T47D (cell line): ENCODE measurements around the gene CDK5RAP1.

Experiments used
- DNase-seq, 2 experiments: peaks; one replicate each; pipeline versions ENCODE4 v3.0.0 to v3.0.0-alpha.2; 2011 to 2012; ENCODE audit warnings: low read depth in 1 of 2, low spot score in 1 of 2
- JUND ChIP-seq: IDR thresholded peaks from 2 replicates; pipeline ENCODE4 v1.6.1; 2012; ENCODE audit warnings: low read depth
- in situ Hi-C: cut with HindIII; loops from 2 replicates; pipeline ENCODE4 v1.10.0; 2016; ENCODE audit warnings: low sequenced_read_pairs, low pct_unique_long_range_greater_than_20kb

The CDK5RAP1 gene

DNA sequence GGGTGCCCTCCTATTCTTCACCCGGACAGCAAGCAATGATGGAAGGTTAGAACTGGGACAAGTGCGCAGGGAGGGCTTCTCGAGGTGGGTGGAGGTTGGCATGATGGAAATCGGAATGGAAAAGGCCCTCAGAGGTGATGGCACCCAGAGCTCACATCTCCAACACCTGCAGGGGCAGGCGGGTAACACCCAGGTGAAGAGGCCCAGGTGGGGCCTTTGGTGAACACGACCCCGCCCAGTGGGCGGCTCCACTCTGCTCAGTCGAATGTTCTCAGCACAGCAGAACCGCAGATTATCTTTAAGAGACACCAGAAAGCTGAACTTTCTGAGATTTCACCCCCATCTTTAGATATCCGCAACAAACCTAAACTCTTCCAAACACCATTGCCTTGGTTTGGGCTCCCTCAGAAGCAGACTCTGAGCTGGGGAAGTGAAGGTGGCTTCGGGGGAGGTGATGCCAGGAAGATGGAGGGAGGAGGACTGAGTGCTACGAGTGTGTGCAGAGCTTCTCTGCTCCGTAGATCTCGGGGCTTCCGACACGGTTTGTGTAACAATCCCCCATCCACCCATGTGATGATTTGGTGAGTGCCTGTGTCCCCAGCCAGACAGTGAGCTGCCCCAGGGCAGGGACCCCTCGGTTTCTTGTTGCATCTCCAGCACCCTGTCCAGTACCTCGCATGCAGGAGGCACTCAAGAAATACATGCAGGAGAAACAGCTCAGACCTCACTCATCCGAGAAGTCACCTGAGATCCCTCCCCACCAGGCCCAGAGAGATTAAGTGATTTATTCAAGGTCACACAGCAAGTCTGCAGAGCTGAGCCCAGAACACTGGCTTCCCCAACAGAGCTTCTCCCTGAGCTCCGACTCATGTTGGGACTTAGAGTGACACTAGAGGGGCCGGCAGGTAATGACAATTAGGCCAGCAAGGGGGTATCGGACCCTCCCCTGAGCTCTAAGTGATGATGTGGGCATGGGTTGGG, 72.9 kb downstream of the CDK5RAP1 start:
- in situ Hi-C loops, result no loop called here
- DNase-seq, result no peak
- TF ChIP-seq JUND, result no peak

DNA sequence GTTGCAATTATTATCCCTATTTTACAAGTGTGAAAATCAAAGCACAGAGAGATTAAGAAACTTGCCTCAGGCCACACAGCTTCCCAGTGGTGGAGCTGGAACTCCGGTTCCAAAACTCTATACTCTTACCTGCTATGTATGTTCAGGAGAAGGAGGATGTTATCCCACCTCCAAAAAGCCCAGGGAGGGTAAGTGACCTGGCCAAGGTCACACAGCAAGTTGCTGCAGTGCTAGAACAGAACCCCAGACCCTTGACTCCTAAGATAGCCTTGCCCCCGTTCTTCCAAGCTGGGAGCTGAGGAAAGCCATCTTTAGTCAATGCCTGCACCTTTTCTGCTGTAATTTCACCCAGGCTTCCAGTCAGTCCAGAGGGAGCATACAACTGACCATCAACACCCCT, 76.0 kb downstream of the CDK5RAP1 start:
- no peak for DNase-seq
- in situ Hi-C loops, result no loop called here
- TF ChIP-seq JUND, result no peak

DNA sequence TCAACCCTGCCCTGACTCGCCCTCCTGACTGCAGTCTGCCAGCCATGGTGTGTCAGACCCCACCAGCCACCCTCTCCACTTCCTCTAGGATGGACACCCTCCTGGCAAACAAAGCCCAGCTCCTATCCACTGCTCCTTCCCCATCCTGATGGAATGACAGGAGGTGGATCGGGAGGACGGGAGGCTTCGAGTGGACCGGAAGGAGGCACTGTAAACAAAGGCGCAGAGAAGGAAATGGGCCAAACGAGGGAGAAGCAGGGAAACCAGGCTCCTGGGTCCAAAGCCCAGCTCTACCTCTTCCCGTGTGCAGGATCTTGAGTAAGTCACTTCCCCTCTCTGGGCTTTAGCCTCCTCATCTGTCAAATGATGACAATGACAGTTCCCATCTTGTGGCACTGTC, 78.1 kb downstream of the CDK5RAP1 start:
- no peak for DNase-seq
- in situ Hi-C loops, result no loop called here
- no peak for TF ChIP-seq JUND

DNA sequence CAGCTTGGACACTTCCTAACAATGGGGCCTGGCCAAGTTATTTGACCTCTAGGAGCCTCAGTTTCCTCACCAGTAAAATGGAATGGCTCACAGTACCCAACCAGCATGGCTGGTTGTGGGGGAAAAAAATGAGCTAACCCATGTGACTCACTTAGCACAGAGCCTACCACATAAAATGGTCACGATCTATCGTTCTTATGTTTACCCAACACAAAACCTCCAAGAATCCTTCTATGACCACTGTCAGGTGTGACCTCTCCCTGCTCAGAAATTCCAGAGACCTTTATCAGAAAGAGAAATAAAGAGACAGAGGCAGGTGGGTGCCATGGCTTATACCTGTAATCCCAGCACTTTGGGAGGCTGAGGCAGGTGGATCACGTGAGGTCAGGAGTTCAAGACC, 78.9 kb downstream of the CDK5RAP1 start:
- no peak for TF ChIP-seq JUND
- in situ Hi-C loops, result no loop called here
- no peak for DNase-seq

DNA sequence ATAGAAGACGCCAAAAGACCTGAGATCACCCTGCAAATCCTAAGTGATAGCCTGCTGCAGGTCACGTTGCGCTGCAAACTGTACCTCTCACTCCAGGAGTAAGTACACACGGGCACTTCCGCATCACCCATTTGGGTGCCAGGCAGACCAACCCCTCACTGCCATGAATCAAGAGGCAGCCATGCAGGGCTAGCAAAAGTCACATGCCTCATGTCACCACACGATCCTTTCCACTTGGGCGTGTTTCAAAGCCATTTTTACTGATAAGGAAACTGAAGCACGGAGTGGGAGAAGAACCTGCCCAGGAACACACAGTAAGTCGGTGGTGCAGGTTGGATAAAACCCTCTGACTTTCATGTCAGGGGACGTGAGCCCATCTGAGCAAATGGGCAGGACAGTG, 81.3 kb downstream of the CDK5RAP1 start:
- no peak for DNase-seq
- in situ Hi-C loops, result no loop called here
- no peak for TF ChIP-seq JUND

DNA sequence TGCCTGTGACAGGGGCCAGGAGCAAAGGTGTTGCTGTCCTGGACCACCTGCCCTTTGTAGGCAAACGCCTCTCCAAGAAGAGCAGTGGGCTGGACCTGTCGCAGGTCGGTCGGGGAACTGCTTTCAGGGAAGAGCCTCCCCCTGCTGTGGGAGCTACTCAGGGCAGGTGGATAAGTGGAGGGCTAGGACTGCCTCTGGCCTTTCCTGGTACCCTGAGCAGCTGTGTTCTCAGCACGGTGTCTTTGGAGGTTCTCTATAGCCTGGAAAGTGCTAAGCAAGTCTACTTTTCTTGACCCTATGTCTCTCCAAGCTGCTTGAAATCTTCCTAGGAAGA, 83.3 kb downstream of the CDK5RAP1 start:
- no peak for DNase-seq
- no peak for TF ChIP-seq JUND
- in situ Hi-C loops, result no loop called here

DNA sequence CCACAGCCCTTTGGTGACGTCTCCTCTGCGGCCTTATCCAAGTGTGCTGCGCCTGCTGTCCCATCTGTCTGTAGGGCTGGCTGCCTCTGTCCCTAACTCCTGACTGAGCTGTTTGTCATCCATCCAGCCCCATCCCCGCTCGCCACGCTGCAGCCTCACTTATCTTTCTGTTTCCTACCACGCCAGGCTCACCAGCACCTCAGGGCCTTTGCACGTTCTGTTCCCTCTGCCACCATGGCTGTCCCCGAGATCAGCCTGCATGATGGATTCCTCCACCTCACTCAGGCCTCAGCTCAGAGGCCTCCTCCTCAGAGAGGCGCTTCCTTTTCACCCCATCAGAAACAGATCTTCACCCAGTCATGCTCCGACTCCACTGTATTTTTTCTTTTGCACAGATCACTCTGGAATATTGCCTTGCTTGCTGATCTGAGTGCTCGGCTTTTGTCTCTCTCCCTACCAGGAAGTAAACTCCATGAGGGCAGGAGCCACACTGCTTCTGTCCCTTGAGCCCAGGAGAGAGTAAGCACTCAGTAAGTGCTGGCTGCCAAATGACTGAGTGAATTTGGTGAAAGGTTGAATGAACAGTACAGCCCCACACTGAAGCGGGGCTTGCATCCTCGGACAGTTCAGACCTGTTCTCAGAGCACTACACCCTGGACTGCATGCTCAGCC, 83.8 kb downstream of the CDK5RAP1 start:
- in situ Hi-C loops, result no loop called here

DNA sequence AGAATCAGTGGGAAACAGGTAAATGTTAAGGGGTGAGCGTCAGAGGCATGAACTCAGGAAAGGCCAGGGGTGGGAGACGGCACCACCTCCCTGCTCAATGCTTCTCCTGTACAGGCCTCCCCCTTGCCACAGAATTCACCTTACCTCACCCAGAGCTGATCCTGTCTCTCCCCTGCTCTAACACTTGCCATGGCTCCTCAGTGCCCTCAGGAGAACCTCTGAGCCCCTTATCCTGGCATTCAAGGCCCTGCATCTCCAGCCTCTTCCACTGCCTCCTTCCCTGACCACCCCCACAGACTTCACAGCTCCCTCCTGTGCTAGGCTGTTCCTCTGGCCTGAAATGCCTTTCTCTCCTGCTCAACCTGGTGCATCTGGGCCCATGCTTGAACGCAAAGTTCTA, 84.4 kb downstream of the CDK5RAP1 start:
- DNase-seq, result no peak
- TF ChIP-seq JUND, result no peak
- in situ Hi-C loops, result no loop called here

More for the DNA sequence above, 83.8 kb downstream of the CDK5RAP1 start:
- TF ChIP-seq JUND, result no peak
- DNase-seq, result no peak

DNA sequence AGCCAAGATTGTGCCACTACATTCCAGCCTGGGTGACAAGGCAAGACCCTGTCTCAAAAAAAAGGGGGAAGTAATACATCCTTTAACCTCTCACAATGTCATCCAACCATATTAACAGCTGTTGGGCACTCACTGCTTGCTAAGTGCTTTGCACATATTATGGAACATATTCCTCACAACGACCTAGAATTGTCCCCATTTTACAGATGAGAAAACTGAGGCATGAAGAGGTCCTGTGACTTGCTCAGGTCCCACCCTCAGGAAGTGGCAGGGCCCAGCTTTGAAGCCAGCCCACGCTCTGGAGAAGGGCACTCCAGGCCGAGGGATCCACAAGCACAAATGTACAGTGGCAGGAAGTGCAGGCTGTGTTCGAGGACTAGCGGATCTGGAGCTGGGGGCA, 85.0 kb downstream of the CDK5RAP1 start:
- TF ChIP-seq JUND, result no peak
- no peak for DNase-seq
- in situ Hi-C loops, result no loop called here

DNA sequence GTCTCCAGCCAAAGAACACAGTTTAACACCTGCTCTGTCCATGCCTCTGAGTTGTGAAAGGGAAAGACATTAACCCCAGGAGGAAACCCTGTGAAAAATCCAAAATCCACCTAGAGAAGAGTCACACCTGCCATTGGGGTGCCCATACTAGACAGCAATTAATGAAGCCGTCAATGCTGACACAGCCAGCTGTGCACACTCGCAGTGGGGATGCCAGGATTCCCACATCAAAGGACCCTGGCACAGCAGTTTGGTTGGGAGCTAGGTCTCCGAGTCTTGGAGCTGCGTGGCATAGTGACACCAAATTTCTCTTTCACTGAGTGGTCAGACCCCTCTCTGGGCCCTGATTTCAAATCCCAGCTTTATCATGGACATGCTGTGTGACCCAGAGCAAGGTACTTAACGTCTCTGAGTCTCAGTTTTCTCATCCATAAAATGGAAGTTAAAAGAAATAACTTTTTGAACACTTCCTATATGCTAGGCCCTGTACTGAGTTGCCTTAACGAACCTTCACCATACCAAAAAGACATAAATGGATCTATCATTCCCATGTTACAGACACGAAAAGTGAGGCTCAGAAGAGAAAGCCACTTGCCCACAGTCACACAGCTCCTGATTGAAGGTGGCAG, 87.5 kb downstream of the CDK5RAP1 start:
- no peak for TF ChIP-seq JUND
- DNase-seq, result no peak
- in situ Hi-C loops, result no loop called here

DNA sequence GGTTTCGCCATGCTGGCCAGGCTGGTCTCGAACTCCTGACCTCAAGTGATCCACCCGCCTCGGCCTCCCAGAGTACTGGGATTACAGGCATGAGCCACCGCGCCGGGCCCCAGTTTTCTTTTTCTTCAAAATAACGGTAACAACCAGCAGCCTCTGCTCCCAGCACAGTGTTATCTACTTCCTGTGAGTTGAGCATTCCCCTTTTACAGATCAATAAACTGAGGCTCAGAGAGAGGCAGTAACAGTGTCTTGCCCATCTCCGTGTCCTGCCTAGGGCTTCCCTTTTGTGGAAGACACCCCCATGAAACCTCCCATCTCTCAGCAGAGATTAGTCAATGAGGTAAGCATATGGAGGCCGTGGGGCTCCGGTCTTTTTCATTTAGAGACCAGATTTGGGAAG, 88.7 kb downstream of the CDK5RAP1 start:
- TF ChIP-seq JUND, result no peak
- DNase-seq, result no peak
- in situ Hi-C loops, result no loop called here

DNA sequence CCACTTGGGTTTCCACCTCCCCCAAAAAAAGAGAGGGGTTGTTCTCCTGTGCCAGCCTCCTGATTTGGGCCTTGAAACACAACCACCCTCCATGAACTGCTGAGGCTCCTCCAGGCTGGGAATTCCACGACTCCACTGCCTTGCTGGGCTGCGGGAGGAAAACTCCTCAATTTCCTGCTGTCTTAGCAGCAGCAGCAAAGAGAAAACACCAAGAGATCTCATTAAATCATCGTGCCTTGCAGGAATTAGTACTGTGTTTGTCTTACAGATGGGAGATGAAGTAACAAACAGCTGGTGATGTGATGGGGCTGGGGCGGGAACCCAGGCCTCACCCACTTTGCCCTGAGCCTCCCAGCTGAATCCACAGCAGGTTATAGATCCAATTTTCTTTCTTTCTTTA, 89.3 kb downstream of the CDK5RAP1 start:
- in situ Hi-C loops, result no loop called here

DNA sequence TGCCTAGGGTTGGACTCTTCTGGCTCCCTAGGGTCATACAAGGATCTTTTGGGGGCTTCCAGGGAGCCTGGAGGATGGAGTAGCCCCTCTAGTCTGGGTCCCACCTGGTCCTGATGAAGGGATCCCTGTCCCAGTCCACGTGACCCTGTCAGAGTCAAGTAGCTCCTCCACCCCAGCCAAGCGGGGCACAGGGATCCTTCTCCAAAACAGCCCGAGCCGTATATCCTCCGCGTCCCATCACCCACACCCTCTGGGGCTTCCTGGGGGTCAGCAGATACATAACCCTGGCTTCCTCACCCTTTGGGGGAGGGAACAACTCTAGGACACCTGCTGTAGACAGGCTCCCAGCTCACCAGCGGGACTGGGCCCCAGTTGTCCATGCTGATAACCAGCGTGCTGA, 90.3 kb downstream of the CDK5RAP1 start:
- TF ChIP-seq JUND, result no peak
- DNase-seq, result no peak
- in situ Hi-C loops, result no loop called here

More for the DNA sequence above, 89.3 kb downstream of the CDK5RAP1 start:
- TF ChIP-seq JUND, result no peak
- DNase-seq, result no peak
